ENCODE measurements around the gene STXBP5. TPM values are rescaled to one million over a fixed set of nuclear protein-coding genes. Genes with fewer than 3 reads are reported as not detected.

Gene STXBP5
- total RNA-seq, 4 donors from 2014 or later: 25.6 to 40.0 (median 30.4) TPM

GRCh38 chr6:147178355-147178754 is 25.9 kb upstream of the STXBP5 start:
- no peak for DNase-seq
- Histone ChIP-seq H3K9me3 (no peaks in the 10 kb centered on the region), H3K4me1 (no peaks in the 10 kb centered on the region), H3K27ac (no peak overlapping the region), H3K27me3 (no peaks in the 10 kb centered on the region), H3K36me3 (no peaks in the 10 kb centered on the region), H3K4me3 (no peak overlapping the region)
- intact Hi-C loops (cut with DNase I): no loop called here
- TF ChIP-seq CTCF (IDR thresholded peaks at IDR 0.05) (no peak), POLR2A (IDR thresholded peaks at IDR 0.05) (no peak)

- Histone ChIP-seq H3K9me3 (no peaks in the 10 kb centered on the region), H3K4me3 (no peak overlapping the region), H3K36me3 (no peaks in the 10 kb centered on the region), H3K27me3 (no peaks in the 10 kb centered on the region), H3K27ac (no peak overlapping the region), H3K4me1 (no peaks in the 10 kb centered on the region)
- intact Hi-C loops (cut with DNase I): no loop called here
- TF ChIP-seq CTCF (IDR thresholded peaks at IDR 0.05) (no peak), POLR2A (IDR thresholded peaks at IDR 0.05) (no peak)
- DNase-seq: no peak
- WGBS, 2 donors: 86 to 87% methylated on average over 3 of the region's 3 CpGs
These were observed 24.4 kb upstream of the STXBP5 start for GRCh38 chr6:147179809-147180208.

- no peak overlapping the region for H3K4me3 ChIP-seq
- no peak overlapping the region for H3K27ac ChIP-seq
- no peak for DNase-seq
- intact Hi-C loops (cut with DNase I): no loop called here
- no peaks in the 10 kb centered on the region for H3K36me3 ChIP-seq
- TF ChIP-seq CTCF (IDR thresholded peaks at IDR 0.05) (no peak), POLR2A (IDR thresholded peaks at IDR 0.05) (no peak)
- H3K9me3 ChIP-seq: no peaks in the 10 kb centered on the region
- WGBS, 2 donors: 63 to 70% methylated on average over 7 of the region's 7 CpGs
- no peaks in the 10 kb centered on the region for H3K27me3 ChIP-seq
- no peaks in the 10 kb centered on the region for H3K4me1 ChIP-seq
These were observed 23.3 kb upstream of the STXBP5 start for GRCh38 chr6:147180926-147181325.

DNA sequence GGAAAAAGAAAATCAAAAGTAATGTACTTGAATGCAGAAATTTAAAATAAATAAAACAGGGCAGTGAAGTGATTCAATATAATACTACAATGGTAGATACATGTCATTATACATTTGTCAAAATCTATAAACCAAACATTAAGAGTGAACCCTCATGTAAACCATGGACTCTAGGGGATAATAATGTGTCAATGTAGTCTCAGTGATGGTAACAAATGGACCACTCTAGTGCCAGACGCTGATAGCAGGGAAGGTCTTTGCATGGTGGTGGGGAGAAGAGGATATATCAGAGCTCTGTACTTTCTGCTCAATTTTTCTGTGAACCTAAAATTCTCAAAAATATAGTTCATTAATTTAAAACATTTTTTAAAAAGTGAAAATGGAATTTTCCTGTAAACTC is 19.8 kb upstream of the STXBP5 start:
- Histone ChIP-seq H3K36me3 (no peaks in the 10 kb centered on the region), H3K9me3 (no peaks in the 10 kb centered on the region), H3K27me3 (no peaks in the 10 kb centered on the region), H3K4me1 (no peaks in the 10 kb centered on the region), H3K27ac (no peak overlapping the region), H3K4me3 (no peak overlapping the region)
- no peak for DNase-seq
- 83 to 88% methylated on average over 1 of the region's 1 CpG for WGBS, 2 donors
- no peak for TF ChIP-seq CTCF (IDR thresholded peaks at IDR 0.05)
- no peak for TF ChIP-seq POLR2A (IDR thresholded peaks at IDR 0.05)
- intact Hi-C loops (cut with DNase I): no loop called here

GRCh38 chr6:147185216-147185615 is 19.0 kb upstream of the STXBP5 start:
- TF ChIP-seq CTCF (IDR thresholded peaks at IDR 0.05) (no peak), POLR2A (IDR thresholded peaks at IDR 0.05) (no peak)
- WGBS, 2 donors: 67 to 81% methylated on average over 3 of the region's 3 CpGs
- H3K27ac ChIP-seq: no peak overlapping the region
- no peaks in the 10 kb centered on the region for H3K36me3 ChIP-seq
- intact Hi-C loops (cut with DNase I): no loop called here
- DNase-seq: no peak
- H3K27me3 ChIP-seq: no peaks in the 10 kb centered on the region
- H3K4me3 ChIP-seq: no peak overlapping the region
- H3K9me3 ChIP-seq: no peaks in the 10 kb centered on the region
- no peaks in the 10 kb centered on the region for H3K4me1 ChIP-seq

All from esophagus squamous epithelium (tissue), 5 donors.